GM12891 (cell line): ENCODE measurements around the gene ADGRB2.

Experiments used
- DNase-seq: peaks from one replicate; pipeline ENCODE4 v3.0.0; 2011; ENCODE audit warnings: low spot score; ENCODE audit not compliant: insufficient read length
- FAIRE-seq: peaks from 2 replicates; lab custom pipeline; 2011; peaks lifted over from hg19 to GRCh38; lab: Jason Lieb, UNC
- PAX5 ChIP-seq: IDR thresholded peaks from 2 replicates; pipeline ENCODE4 v1.6.1; 2011; ENCODE audit warnings: low read length, moderate library complexity, mild to moderate bottlenecking; ENCODE audit not compliant: insufficient read depth, severe bottlenecking
- POLR2A ChIP-seq: IDR thresholded peaks from 2 replicates; pipeline ENCODE4 v1.6.1; 2011; ENCODE audit warnings: low read depth, low read length, control low read depth
- POLR2AphosphoS5 ChIP-seq: IDR thresholded peaks from 2 replicates; pipeline ENCODE4 v1.6.1; 2011; ENCODE audit warnings: low read depth, low read length, control low read depth
- POU2F2 ChIP-seq: IDR thresholded peaks from 2 replicates; pipeline ENCODE4 v1.6.1; 2011; ENCODE audit warnings: low read depth, mild to moderate bottlenecking, control low read depth, low read length, moderate library complexity
- SPI1 ChIP-seq: IDR thresholded peaks from 2 replicates; pipeline ENCODE4 v1.6.1; 2011; ENCODE audit warnings: low read depth, low read length, control low read depth
- TAF1 ChIP-seq: IDR thresholded peaks from 2 replicates; pipeline ENCODE4 v1.6.1; 2011; ENCODE audit warnings: low read depth, low read length, control low read depth

ADGRB2 gene

GRCh38 chr1:31774495-31774894 lies 10.4 kb upstream of the ADGRB2 start:
- DNase-seq (no peak), FAIRE-seq (no peak)

GRCh38 chr1:31773861-31774260 lies 9.7 kb upstream of the ADGRB2 start:
- FAIRE-seq: peak; percentile 74
- TF ChIP-seq POLR2A: no peak
- TF ChIP-seq TAF1: no peak
- no peak for TF ChIP-seq POU2F2
- no peak for TF ChIP-seq POLR2AphosphoS5
- no peak for TF ChIP-seq SPI1
- TF ChIP-seq PAX5: no peak
- no peak for DNase-seq

More at GRCh38 chr1:31774495-31774894, 10.4 kb upstream of the ADGRB2 start:
- TF ChIP-seq TAF1 (no peak), POLR2A (no peak), SPI1 (no peak), PAX5 (no peak), POU2F2 (no peak), POLR2AphosphoS5 (no peak)

GRCh38 chr1:31772669-31773248 lies 8.6 kb upstream of the ADGRB2 start:
- FAIRE-seq (no peak), DNase-seq (no peak)
- no peak for TF ChIP-seq PAX5
- no peak for TF ChIP-seq POLR2A
- no peak for TF ChIP-seq SPI1
- no peak for TF ChIP-seq TAF1
- no peak for TF ChIP-seq POU2F2
- TF ChIP-seq POLR2AphosphoS5: no peak

- FAIRE-seq: peak; percentile 88
- TF ChIP-seq PAX5 (no peak), TAF1 (no peak), POLR2AphosphoS5 (no peak), SPI1 (no peak), POLR2A (no peak), POU2F2 (no peak)
- no peak for DNase-seq
Measured at GRCh38 chr1:31771891-31772668, 7.9 kb upstream of the ADGRB2 start.

- TF ChIP-seq POLR2A: no peak
- TF ChIP-seq POLR2AphosphoS5: no peak
- TF ChIP-seq POU2F2: no peak
- TF ChIP-seq PAX5: no peak
- no peak for TF ChIP-seq TAF1
- TF ChIP-seq SPI1: no peak
- FAIRE-seq: no peak
- no peak for DNase-seq
Measured at GRCh38 chr1:31769720-31770390, 5.7 kb upstream of the ADGRB2 start.

- no peak for DNase-seq
- no peak for TF ChIP-seq PAX5
- TF ChIP-seq POLR2A: no peak
- peak; percentile 99 for TF ChIP-seq SPI1
- peak; percentile 55 for FAIRE-seq
Measured at GRCh38 chr1:31768939-31769704, 5.0 kb upstream of the ADGRB2 start.

GRCh38 chr1:31768407-31768907 lies 4.3 kb upstream of the ADGRB2 start:
- DNase-seq: no peak
- no peak for TF ChIP-seq TAF1
- TF ChIP-seq POLR2A: no peak
- no peak for TF ChIP-seq POLR2AphosphoS5
- peak; percentile 48 for FAIRE-seq

GRCh38 chr1:31767225-31767624 lies 3.1 kb upstream of the ADGRB2 start:
- DNase-seq: no peak
- no peak for FAIRE-seq
- TF ChIP-seq PAX5 (no peak), POLR2A (no peak), SPI1 (no peak), TAF1 (no peak), POU2F2 (no peak), POLR2AphosphoS5 (no peak)

GRCh38 chr1:31765516-31765915 lies 1.4 kb upstream of the ADGRB2 start:
- DNase-seq (no peak), FAIRE-seq (peak; percentile 23)
- TF ChIP-seq POLR2A (no peak), TAF1 (no peak), POLR2AphosphoS5 (no peak), POU2F2 (no peak), PAX5 (no peak), SPI1 (no peak)

GRCh38 chr1:31765041-31765467 lies 914 bp upstream of the ADGRB2 start:
- TF ChIP-seq PAX5 (no peak), POLR2AphosphoS5 (no peak), POU2F2 (no peak), TAF1 (no peak), SPI1 (no peak), POLR2A (no peak)
- no peak for DNase-seq
- peak; percentile 58 for FAIRE-seq
